Measurements from ENCODE around the gene PVALEF. TPM values are rescaled to one million over a fixed set of nuclear protein-coding genes. Genes with fewer than 3 reads are reported as not detected.

PVALEF gene
- total RNA-seq, 4 donors from 2014 or later: not detected

DNA sequence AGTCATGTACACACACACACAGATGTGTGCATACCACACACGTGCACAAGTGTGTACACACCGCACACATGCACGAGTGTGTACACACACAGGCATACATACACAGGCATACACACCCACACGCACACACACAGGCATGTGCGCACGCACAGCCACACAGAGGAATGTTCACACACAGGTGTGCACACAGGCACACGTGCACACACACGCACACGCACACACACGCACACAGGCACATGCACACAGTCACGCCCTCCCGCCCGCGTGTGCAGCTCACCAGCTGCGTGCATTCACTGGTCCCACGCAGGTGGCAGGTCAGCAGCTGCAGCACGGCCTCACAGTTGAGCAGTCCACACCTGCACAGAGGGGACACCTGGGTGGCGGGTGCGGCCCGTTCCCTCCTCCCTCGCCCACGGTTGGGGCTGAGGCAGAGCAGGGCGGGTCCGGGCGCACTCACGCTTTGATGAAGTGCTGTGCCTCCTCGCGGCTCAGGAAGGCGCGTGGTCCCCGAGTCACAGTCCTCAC, 65.9 kb downstream of the PVALEF start:
- no peak for ATAC-seq (ENCODE audit: low FRiP score)
- DNase-seq (ENCODE audit: low spot score): no peak
- TF ChIP-seq, protein P1, sequence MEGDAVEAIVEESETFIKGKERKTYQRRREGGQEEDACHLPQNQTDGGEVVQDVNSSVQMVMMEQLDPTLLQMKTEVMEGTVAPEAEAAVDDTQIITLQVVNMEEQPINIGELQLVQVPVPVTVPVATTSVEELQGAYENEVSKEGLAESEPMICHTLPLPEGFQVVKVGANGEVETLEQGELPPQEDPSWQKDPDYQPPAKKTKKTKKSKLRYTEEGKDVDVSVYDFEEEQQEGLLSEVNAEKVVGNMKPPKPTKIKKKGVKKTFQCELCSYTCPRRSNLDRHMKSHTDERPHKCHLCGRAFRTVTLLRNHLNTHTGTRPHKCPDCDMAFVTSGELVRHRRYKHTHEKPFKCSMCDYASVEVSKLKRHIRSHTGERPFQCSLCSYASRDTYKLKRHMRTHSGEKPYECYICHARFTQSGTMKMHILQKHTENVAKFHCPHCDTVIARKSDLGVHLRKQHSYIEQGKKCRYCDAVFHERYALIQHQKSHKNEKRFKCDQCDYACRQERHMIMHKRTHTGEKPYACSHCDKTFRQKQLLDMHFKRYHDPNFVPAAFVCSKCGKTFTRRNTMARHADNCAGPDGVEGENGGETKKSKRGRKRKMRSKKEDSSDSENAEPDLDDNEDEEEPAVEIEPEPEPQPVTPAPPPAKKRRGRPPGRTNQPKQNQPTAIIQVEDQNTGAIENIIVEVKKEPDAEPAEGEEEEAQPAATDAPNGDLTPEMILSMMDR (IDR thresholded peaks at IDR 0.05): no peak

DNA sequence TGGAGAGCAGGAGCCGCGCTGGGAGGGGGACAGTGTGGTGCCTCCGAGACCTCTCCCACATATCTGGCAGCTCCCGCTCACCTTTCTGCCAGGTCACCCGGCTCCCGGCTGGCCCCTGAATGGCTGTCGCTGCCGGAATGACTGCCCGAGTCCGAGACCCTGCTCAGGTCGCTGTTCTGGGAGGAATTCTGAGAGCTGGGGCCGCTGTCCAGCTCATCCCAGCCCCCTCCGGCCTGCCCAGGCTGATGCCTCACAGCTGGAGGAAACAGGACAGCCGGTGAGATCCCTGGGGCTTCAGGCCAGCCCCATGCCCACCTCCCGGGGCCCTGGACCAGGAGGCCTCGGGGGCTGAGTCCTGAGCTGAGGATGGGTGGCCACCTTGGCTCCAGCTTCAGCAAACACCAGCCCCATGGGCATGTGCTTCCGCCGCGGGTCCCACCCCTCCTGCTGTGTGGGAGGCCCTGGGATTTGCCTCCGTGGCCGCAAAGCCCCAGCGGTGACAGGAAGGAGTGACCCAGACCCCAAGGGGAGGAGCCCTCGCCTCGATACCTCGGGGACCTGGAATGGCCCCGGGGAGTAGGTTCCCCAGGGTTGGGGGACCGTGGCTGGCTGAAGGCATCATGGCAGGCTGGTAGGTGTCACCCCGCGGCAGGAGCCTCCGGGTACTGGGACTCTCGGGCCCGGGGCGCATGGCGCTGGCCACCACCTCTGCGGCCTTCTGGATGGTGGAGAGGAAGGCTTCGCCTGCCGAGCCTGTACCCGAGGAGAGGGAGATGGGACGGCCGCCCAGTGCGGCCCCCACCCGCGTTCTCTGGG, 66.7 kb downstream of the PVALEF start:
- DNase-seq (ENCODE audit: low spot score): no peak
- TF ChIP-seq, protein P1 (IDR thresholded peaks at IDR 0.05): no peak
- no peak for ATAC-seq (ENCODE audit: low FRiP score)

Small RNAs within 50 kb of the gene (small RNA-seq; reads per million reads assigned to genes)
- gene MIR1250: not detected
- 4.9 reads per million, percentile 76 among the genes with 10 or more reads in this experiment for gene MIR3065
- gene MIR657: not detected

Other genes with a start within 250 kb of the PVALEF start
- gene CHMP6, start 173.7 kb upstream of the PVALEF start, total RNA-seq: 10 to 100 TPM; 13.5 to 23.2 (median 16.8) TPM
- gene BAIAP2, start 130.4 kb upstream of the PVALEF start, total RNA-seq: 10 to 100 TPM; 15.9 to 50.2 (median 36.4) TPM
- gene AATK, start 714 bp downstream of the PVALEF start, total RNA-seq: 1 to 10 TPM; 1.3 to 6.0 (median 3.1) TPM
- gene CEP131, start 57.5 kb downstream of the PVALEF start, total RNA-seq: 10 to 100 TPM in 1 of 4 donors, 1 to 10 TPM in 3; 3.0 to 11.5 (median 5.6) TPM
- 10 to 100 TPM; 15.1 to 56.1 (median 33.2) TPM for gene TEPSIN, start 73.5 kb downstream of the PVALEF start, total RNA-seq
- 10 to 100 TPM; 28.7 to 56.7 (median 37.5) TPM for gene NDUFAF8, start 73.8 kb downstream of the PVALEF start, total RNA-seq
- 100 to 1,000 TPM in 1 of 4 donors, 10 to 100 TPM in 3; 61.2 to 126 (median 75.6) TPM for gene SLC38A10, start 129.8 kb downstream of the PVALEF start, total RNA-seq
- gene BAHCC1, start 229.9 kb downstream of the PVALEF start, total RNA-seq: 10 to 100 TPM in 1 of 4 donors, 1 to 10 TPM in 3; 4.8 to 20.8 (median 7.1) TPM